ENCODE data around the gene MYO18A. TPM values are rescaled to one million over a fixed set of nuclear protein-coding genes. Genes with fewer than 3 reads are reported as not detected.

Gene MYO18A
- total RNA-seq, 1 donor, result 59.6 TPM

- DNase-seq (ENCODE audit: low read depth), result no peak
- no peak overlapping the region for H3K4me3 ChIP-seq (ENCODE audit: low read depth, low read length)
- TF ChIP-seq CTCF (IDR thresholded peaks at IDR 0.05; ENCODE audit: insufficient read depth, low read depth, low read length), result no peak
These were observed 106.7 kb downstream of the MYO18A start for GRCh38 chr17:29073520-29073919.

- no peak overlapping the region for H3K4me3 ChIP-seq (ENCODE audit: low read depth, low read length)
- DNase-seq (ENCODE audit: low read depth), result no peak
- TF ChIP-seq CTCF (IDR thresholded peaks at IDR 0.05; ENCODE audit: insufficient read depth, low read depth, low read length), result no peak
These were observed 107.2 kb downstream of the MYO18A start for GRCh38 chr17:29073045-29073444.

GRCh38 chr17:29071303-29071702 is 108.9 kb downstream of the MYO18A start:
- TF ChIP-seq CTCF (IDR thresholded peaks at IDR 0.05; ENCODE audit: insufficient read depth, low read depth, low read length), result no peak
- H3K4me3 ChIP-seq (ENCODE audit: low read depth, low read length), result no peak overlapping the region
- no peak for DNase-seq (ENCODE audit: low read depth)

- TF ChIP-seq CTCF (IDR thresholded peaks at IDR 0.05; ENCODE audit: insufficient read depth, low read depth, low read length), result no peak
- no peak overlapping the region for H3K4me3 ChIP-seq (ENCODE audit: low read depth, low read length)
- no peak for DNase-seq (ENCODE audit: low read depth)
These were observed 109.4 kb downstream of the MYO18A start for GRCh38 chr17:29070781-29071180.

- no peak for DNase-seq (ENCODE audit: low read depth)
These were observed 109.9 kb downstream of the MYO18A start for GRCh38 chr17:29070308-29070707.

GRCh38 chr17:29069526-29070041 is 110.6 kb downstream of the MYO18A start:
- no peak for TF ChIP-seq CTCF (IDR thresholded peaks at IDR 0.05; ENCODE audit: insufficient read depth, low read depth, low read length)
- peak; percentile 40 for DNase-seq (ENCODE audit: low read depth)
- no peak overlapping the region for H3K4me3 ChIP-seq (ENCODE audit: low read depth, low read length)

More at GRCh38 chr17:29070308-29070707, 109.9 kb downstream of the MYO18A start:
- no peak overlapping the region for H3K4me3 ChIP-seq (ENCODE audit: low read depth, low read length)
- TF ChIP-seq CTCF (IDR thresholded peaks at IDR 0.05; ENCODE audit: insufficient read depth, low read depth, low read length), result no peak

GRCh38 chr17:29068818-29069217 is 111.4 kb downstream of the MYO18A start:
- DNase-seq (ENCODE audit: low read depth), result no peak
- no peak for TF ChIP-seq CTCF (IDR thresholded peaks at IDR 0.05; ENCODE audit: insufficient read depth, low read depth, low read length)
- no peak overlapping the region for H3K4me3 ChIP-seq (ENCODE audit: low read depth, low read length)
